DND-41 (cell line): Measurements from ENCODE around the gene BTN2A1.

Experiments used
- EZH2 ChIP-seq: IDR thresholded peaks from 3 replicates; pipeline ENCODE4 v1.6.1; 2012; ENCODE audit warnings: borderline replicate concordance, low read depth, mild to moderate bottlenecking, moderate library complexity, low read length, inconsistent platforms; ENCODE audit not compliant: severe bottlenecking
- TF ChIP-seq, protein P1 (sequence below): IDR thresholded peaks from 2 replicates; pipeline ENCODE4 v1.5.1; 2012; ENCODE audit warnings: borderline replicate concordance, low read length, moderate library complexity, mild to moderate bottlenecking; ENCODE audit not compliant: poor library complexity, severe bottlenecking; ENCODE audit errors: extremely low read depth

- TF ChIP-seq, protein P1, sequence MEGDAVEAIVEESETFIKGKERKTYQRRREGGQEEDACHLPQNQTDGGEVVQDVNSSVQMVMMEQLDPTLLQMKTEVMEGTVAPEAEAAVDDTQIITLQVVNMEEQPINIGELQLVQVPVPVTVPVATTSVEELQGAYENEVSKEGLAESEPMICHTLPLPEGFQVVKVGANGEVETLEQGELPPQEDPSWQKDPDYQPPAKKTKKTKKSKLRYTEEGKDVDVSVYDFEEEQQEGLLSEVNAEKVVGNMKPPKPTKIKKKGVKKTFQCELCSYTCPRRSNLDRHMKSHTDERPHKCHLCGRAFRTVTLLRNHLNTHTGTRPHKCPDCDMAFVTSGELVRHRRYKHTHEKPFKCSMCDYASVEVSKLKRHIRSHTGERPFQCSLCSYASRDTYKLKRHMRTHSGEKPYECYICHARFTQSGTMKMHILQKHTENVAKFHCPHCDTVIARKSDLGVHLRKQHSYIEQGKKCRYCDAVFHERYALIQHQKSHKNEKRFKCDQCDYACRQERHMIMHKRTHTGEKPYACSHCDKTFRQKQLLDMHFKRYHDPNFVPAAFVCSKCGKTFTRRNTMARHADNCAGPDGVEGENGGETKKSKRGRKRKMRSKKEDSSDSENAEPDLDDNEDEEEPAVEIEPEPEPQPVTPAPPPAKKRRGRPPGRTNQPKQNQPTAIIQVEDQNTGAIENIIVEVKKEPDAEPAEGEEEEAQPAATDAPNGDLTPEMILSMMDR = no peak
- no peak for TF ChIP-seq EZH2
Measured at GRCh38 chr6:26411751-26412150, 46.0 kb upstream of the BTN2A1 start.
